Stimulated activated CD8-positive, alpha-beta memory T cell treated with anti-CD3 and anti-CD28 coated beads, Interleukin-4, amount 100 ng/mL, for 1 hour (primary cell): ENCODE data around the gene ZFHX3.
"Not testable (repeated sequence)": the region's sequence is repeated elsewhere in the genome, so short reads cannot be mapped to it uniquely, and the experiment has no call there.

ENCODE experiments used
- DNase-seq, 2 donors: peaks; one replicate each; pipeline ENCODE4 v3.0.0-alpha.2; 2020; ENCODE audit warnings: low read depth in 2 of 2, low spot score in 1 of 2

ZFHX3 gene

DNA sequence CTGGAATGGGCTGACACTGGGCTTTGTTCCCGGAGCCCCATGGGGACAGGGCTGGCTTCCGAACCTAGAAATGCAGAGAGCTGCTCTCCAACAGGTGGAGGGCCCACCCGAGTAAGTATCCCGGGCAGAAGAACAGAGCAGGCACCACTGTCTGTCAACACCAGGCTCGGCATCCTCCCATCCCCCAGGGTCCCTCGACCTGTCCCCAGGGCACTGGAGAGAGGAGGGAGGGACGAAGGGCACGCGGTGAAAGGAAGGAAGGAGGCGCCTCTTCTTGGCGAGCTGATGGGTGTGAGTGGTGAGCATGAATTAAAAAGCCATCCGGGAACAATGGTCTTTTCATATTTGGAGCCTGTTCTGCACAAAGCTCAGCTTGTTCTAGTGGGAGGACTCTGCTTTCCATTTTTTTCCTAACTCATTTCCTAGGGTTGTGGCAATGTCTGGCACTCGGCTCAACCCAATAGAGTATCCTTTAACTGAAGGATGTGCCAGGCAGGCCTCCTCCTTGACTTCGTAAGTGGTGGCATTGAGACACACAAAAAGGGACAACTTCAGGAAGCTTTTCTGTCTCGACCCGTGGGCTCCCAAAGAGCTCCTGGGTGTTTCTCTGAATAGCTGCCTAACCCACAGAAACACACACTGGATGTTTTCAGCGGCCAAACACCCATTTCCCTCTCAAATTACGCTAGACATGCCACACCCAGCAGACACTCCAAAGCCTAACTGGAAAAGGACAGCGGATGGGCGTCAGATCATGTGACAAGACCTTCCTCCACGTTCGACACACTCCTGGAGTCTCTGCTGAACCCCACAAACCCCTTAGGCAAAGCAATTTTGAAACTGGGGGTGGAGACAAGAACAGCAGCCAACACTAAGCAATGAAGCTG lies 47.7 kb downstream of the ZFHX3 start:
- DNase-seq, result no peak

DNA sequence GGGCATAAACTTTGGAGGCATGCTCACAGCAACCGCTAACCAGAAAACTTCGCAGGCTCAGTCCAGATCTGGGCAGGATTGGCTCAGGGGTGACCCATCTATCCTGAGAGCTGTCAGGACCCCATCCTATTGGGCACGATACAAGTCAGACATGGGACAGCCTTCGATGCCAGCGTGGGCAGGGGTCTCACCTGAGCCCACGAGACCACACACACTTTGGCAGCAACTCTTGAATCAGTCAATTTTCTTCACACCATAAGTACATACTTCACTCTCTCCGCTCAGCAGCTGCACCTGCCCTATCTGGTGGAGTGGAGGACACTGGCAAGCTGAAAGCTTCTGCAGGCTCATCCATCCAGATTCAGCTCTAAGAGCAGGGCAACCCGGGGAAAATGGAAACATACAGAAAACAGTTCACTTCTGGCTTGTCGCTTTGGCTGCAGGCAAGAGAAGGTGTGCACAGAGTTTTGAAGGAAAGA lies 48.3 kb downstream of the ZFHX3 start:
- no peak for DNase-seq

GRCh38 chr16:72997141-72997542 lies 50.8 kb downstream of the ZFHX3 start:
- no peak for DNase-seq

DNA sequence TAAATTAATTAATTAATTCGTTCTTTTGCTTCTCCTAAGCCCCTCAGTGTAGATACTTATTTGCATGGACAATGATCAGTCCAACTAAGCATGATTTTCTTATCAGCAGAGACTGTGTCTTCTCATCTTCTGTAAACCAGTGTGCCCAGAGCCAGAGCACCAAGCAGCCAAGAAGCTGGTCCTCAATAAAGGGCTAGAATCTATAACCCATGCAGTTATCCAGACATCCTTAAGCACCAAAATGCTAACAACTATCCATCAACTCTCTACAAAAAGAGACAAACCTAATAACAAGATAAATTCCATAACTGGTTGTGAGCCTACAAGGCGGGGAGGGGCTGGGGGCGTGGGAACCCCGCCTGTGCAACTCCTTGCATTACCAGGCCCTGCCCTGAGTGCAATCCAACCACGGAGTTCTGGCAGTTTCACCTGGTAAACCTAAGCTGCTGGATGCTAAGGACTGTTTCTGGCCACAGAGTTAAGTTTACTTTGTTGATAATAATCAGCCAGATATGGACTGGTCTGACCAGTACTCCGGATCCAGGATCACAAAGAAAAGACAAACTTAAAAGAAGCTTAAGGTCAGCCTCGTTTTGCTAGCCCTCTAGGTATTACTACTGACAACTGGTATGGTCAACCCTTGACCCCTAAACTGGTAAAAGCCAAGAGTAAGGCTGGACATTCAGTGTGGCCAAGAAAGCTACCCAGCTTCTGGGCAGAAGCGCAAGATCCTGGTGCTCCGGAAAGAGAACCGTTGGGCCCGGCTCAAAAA lies 51.5 kb downstream of the ZFHX3 start:
- no peak for DNase-seq

GRCh38 chr16:72995882-72996270 lies 52.1 kb downstream of the ZFHX3 start:
- DNase-seq, result not testable (repeated sequence)

GRCh38 chr16:72995151-72995881 lies 52.6 kb downstream of the ZFHX3 start:
- no peak for DNase-seq

- DNase-seq, result no peak
Observed at GRCh38 chr16:72992142-72992601, 55.8 kb downstream of the ZFHX3 start.

DNA sequence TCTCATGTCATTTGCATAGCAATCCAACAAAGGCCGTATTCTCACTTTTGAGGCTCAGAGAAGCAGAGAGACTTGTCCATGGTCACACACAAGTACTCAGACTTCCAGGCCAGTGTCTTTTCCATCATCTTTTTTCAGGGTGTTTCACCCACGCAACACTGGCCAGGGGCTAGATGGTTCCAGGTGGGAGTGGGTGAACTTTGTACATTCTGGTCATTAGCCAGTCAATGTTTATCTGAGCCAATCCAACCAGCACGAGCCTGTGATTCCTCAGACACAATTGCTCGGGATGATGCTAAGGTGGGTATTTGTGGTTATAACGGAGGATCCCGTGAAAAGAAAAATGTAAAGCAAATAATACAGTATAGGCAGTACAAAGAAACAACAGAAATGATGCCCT lies 56.3 kb downstream of the ZFHX3 start:
- no peak for DNase-seq

GRCh38 chr16:72991211-72991610 lies 56.7 kb downstream of the ZFHX3 start:
- DNase-seq, result no peak

DNA sequence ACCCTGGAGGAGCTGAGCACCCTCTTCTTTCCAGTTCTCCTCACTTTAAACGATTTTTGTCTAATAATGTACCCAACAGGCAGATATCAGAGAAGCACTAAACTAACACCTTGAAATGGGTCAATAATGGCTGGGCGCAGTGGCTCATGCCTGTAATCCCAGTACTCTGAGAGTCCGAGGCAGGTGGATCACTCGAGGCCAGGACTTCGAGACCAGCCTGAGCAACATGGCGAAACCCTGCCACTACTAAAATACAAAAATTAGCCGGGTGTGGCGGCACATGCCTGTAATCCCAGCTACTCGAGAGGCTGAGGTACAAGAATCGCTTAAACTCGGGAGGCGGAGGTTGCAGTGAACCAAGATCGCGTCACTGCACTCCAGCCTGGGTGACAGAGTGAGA lies 57.4 kb downstream of the ZFHX3 start:
- DNase-seq, result no peak

DNA sequence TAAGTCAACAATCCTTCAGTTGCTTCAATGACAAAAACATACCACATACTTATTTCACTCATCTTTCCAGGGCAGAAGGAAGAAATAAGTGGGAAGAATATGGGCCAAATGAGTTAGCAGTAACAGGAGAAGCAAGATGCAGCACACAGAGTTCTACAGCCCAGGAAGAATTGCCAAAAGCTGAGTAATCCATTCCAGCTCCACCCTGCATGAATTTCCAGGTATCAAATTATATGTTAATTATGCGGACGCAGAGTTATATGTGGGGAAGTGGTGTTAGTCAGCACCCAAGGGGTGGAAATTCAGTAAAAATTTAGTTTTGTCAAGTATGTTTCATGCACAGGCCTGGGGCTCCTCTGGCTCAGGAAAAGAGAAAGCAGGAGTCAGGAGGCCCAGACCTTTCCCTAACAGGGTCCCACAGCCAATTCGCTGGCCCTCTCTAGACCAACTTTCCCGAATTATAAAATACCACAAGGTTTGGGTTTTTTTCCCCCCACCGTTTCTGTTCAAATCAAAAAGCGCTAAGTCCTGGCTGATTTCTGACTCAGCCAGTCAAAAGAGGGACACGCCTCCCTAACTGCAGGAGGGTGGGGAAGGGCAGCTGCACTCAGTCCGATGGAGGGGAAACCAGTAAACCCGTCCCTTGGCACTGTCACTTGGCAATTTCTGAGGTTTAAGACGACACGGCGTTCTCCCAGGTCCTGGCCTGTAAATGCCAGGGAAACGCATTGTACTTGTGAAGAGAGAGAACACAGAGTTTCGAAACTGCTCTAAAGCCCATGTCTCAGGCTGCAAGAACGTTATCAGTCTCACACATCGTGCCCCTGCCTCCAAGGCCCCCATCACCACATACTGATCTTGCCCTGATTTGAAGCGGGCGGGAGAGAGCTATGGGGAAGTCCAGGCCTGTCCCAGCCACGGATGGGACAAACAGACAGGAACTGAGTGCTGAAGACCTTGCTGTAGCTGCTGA lies 58.1 kb downstream of the ZFHX3 start:
- no peak for DNase-seq

DNA sequence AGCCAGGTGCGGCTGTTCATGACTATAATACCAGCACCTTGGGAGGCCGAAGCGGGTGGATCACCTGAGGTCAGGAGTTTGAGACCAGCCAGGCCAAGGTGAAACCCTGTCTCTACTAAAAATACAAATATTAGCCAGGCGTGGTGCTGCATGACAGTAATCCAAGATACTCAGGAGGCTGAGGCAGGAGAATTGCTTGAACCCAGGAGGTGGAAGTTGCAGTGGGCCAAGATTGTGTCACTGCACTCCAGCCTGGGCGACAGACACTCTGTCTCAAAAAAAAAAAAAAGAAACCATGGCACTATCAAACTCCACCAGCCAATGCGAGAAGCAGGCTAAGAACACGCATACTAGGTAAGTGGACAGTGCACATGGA lies 58.7 kb downstream of the ZFHX3 start:
- DNase-seq, result not testable (repeated sequence)

- no peak for DNase-seq
Observed at GRCh38 chr16:72988569-72988968, 59.4 kb downstream of the ZFHX3 start.

GRCh38 chr16:72987480-72987901 lies 60.4 kb downstream of the ZFHX3 start:
- no peak for DNase-seq

- DNase-seq, result no peak
Observed at GRCh38 chr16:72985995-72986394, 61.9 kb downstream of the ZFHX3 start.

GRCh38 chr16:72985148-72985941 lies 62.6 kb downstream of the ZFHX3 start:
- DNase-seq, result no peak

DNA sequence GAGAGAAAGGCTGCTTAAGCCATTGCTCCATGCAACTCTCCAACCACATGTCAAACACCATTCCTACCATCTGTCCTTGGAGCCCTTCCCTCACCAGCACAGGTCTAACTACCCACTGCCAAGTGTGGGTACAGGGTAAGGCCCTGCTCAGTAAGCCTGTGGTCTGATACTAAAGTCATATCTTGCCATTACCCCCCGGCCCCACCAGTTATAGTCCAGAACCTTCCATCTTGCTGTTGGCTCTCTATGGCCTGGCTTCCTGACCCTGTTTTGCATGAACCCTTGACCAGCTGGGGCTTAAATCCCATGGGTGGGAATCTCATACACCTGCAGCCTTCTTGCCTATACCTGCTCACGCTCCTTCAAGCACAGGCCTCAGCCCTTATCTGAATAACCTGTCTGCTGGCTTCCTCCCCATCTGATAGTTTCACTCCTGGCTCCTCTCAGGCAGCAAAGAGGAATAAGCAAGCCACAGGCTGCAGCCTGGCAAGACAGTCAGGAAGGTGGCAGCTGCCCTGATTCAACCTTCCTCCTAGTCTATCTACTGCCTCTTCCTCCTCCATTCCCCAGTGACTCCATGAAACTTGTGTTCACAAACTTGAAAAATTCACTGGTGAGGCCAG lies 64.1 kb downstream of the ZFHX3 start:
- no peak for DNase-seq

DNA sequence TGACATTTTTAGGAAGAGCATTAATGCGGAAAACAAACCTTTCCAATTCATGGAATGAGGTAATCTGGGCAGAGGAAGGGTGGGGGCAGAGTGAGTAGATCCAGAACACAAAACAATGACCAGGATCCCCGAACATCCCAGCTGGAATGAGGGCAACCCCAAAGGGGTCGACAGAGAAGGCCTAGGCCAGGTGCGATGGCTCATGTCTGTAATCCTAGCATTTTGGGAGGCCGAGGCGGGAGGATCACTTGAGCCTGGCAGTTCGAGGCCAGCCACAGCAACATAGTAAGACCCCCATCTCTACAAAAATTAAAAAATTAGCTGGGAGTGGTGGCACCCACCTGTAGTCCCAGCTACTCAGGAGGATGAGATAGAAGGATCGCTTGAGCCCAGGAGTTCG lies 64.7 kb downstream of the ZFHX3 start:
- DNase-seq, result no peak

GRCh38 chr16:72979974-72980373 lies 68.0 kb downstream of the ZFHX3 start:
- no peak for DNase-seq
